Measurements from ENCODE around the gene LTBP2.

The LTBP2 gene

GRCh38 chr14:74634964-74635363, 22.9 kb upstream of the LTBP2 start:
- in situ Hi-C loops (cut with MboI; ENCODE audit: low pct_unique_long_range_greater_than_20kb, low sequenced_read_pairs, unreplicated experiment), result no loop called here
- no peak for DNase-seq (ENCODE audit: low spot score)
- TF ChIP-seq CTCF (IDR thresholded peaks at IDR 0.05; ENCODE audit: extremely low read depth, insufficient read depth, missing control alignments), result no peak

- no peak for TF ChIP-seq CTCF (IDR thresholded peaks at IDR 0.05; ENCODE audit: extremely low read depth, insufficient read depth, missing control alignments)
- in situ Hi-C loops (cut with MboI; ENCODE audit: low pct_unique_long_range_greater_than_20kb, low sequenced_read_pairs, unreplicated experiment), result no loop called here
- no peak for DNase-seq (ENCODE audit: low spot score)
Measured at GRCh38 chr14:74634481-74634880, 22.4 kb upstream of the LTBP2 start.

GRCh38 chr14:74630881-74631690, 19.0 kb upstream of the LTBP2 start:
- in situ Hi-C loops (cut with MboI; ENCODE audit: low pct_unique_long_range_greater_than_20kb, low sequenced_read_pairs, unreplicated experiment), result no loop called here
- TF ChIP-seq CTCF (IDR thresholded peaks at IDR 0.05; ENCODE audit: extremely low read depth, insufficient read depth, missing control alignments), result no peak
- DNase-seq (ENCODE audit: low spot score), result no peak

GRCh38 chr14:74628418-74628817, 16.4 kb upstream of the LTBP2 start:
- no peak for TF ChIP-seq CTCF (IDR thresholded peaks at IDR 0.05; ENCODE audit: extremely low read depth, insufficient read depth, missing control alignments)
- no peak for DNase-seq (ENCODE audit: low spot score)
- in situ Hi-C loops (cut with MboI; ENCODE audit: low pct_unique_long_range_greater_than_20kb, low sequenced_read_pairs, unreplicated experiment), result no loop called here

- TF ChIP-seq CTCF (IDR thresholded peaks at IDR 0.05; ENCODE audit: extremely low read depth, insufficient read depth, missing control alignments), result no peak
- in situ Hi-C loops (cut with MboI; ENCODE audit: low pct_unique_long_range_greater_than_20kb, low sequenced_read_pairs, unreplicated experiment), result no loop called here
- no peak for DNase-seq (ENCODE audit: low spot score)
Measured at GRCh38 chr14:74627076-74627475, 15.0 kb upstream of the LTBP2 start.

GRCh38 chr14:74622257-74622656, 10.2 kb upstream of the LTBP2 start:
- DNase-seq (ENCODE audit: low spot score), result no peak
- no peak for TF ChIP-seq CTCF (IDR thresholded peaks at IDR 0.05; ENCODE audit: extremely low read depth, insufficient read depth, missing control alignments)
- in situ Hi-C loops (cut with MboI; ENCODE audit: low pct_unique_long_range_greater_than_20kb, low sequenced_read_pairs, unreplicated experiment), result no loop called here
